Neural crest cell (in vitro differentiated cells): ENCODE data around the gene CDK19. TPM values are rescaled to one million over a fixed set of nuclear protein-coding genes. Genes with fewer than 3 reads are reported as not detected.
"Not testable (repeated sequence)": the region's sequence is repeated elsewhere in the genome, so short reads cannot be mapped to it uniquely, and the experiment has no call there.

Experiments
- DNase-seq: peaks from one replicate; pipeline ENCODE4 v3.0.0; 2021; ENCODE audit warnings: low read depth, mixed read lengths, low spot score
- H3K27ac Mint-ChIP-seq: one replicate; pipeline ENCODE4 v1.8.0; 2021; ENCODE audit warnings: mild to moderate bottlenecking, mixed read lengths; ENCODE audit not compliant: unreplicated experiment
- H3K27me3 Mint-ChIP-seq: 2 replicates; pipeline ENCODE4 v1.8.0; 2021; ENCODE audit warnings: low read depth, mild to moderate bottlenecking, mixed read lengths
- H3K36me3 Mint-ChIP-seq: 2 replicates; pipeline ENCODE4 v1.8.0; 2021; ENCODE audit warnings: low read depth, mild to moderate bottlenecking, mixed read lengths
- H3K4me1 Mint-ChIP-seq: 2 replicates; pipeline ENCODE4 v1.8.0; 2021; ENCODE audit warnings: mixed read lengths
- H3K4me3 Mint-ChIP-seq: one replicate; pipeline ENCODE4 v1.8.0; 2021; ENCODE audit warnings: mild to moderate bottlenecking, mixed read lengths
- H3K9me3 Mint-ChIP-seq: 2 replicates; pipeline ENCODE4 v1.8.0; 2021; ENCODE audit warnings: mixed read lengths
- total RNA-seq: library from RNA; stranded (reverse); gene quantifications from 2 replicates; pipeline ENCODE4 v1.2.1, GENCODE V29; 2021
- TF ChIP-seq, protein P1 (sequence below): fragments of 200-600 bp; sonication (generic); conservative IDR thresholded peaks from 2 replicates; pipeline ENCODE4 v1.5.0; 2021; ENCODE audit warnings: antibody characterized with exemption, mild to moderate bottlenecking

Gene CDK19
- total RNA-seq, 1 donor from 2014 or later = 24.4 TPM

DNA sequence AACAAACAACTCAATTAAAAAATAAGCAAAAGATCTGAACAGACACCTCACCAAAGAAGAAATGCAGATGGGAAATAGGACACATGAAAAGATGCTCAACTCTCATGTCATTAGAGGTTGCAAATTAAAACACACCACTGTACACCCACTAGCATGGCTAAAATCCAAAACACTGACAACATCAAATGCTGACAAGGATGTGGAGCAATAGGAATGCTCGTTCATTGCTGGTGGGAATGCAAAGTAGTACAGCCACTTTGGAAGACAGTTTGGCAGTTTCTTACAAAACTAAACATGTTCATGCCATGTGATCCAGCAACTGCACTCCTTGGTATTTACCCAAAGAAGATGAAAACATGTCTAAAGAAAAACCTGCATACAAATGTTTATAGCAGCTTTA is 47.2 kb downstream of the CDK19 start:
- TF ChIP-seq, protein P1, sequence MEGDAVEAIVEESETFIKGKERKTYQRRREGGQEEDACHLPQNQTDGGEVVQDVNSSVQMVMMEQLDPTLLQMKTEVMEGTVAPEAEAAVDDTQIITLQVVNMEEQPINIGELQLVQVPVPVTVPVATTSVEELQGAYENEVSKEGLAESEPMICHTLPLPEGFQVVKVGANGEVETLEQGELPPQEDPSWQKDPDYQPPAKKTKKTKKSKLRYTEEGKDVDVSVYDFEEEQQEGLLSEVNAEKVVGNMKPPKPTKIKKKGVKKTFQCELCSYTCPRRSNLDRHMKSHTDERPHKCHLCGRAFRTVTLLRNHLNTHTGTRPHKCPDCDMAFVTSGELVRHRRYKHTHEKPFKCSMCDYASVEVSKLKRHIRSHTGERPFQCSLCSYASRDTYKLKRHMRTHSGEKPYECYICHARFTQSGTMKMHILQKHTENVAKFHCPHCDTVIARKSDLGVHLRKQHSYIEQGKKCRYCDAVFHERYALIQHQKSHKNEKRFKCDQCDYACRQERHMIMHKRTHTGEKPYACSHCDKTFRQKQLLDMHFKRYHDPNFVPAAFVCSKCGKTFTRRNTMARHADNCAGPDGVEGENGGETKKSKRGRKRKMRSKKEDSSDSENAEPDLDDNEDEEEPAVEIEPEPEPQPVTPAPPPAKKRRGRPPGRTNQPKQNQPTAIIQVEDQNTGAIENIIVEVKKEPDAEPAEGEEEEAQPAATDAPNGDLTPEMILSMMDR = no peak
- Mint-ChIP-seq H3K4me1 (no peaks in the 10 kb centered on the region), H3K36me3 (peaks cover 35% of the 10 kb centered on the region), H3K27me3 (no peaks in the 10 kb centered on the region), H3K27ac (no peak overlapping the region), H3K4me3 (no peak overlapping the region), H3K9me3 (peaks cover 12% of the 10 kb centered on the region)
- DNase-seq = no peak

DNA sequence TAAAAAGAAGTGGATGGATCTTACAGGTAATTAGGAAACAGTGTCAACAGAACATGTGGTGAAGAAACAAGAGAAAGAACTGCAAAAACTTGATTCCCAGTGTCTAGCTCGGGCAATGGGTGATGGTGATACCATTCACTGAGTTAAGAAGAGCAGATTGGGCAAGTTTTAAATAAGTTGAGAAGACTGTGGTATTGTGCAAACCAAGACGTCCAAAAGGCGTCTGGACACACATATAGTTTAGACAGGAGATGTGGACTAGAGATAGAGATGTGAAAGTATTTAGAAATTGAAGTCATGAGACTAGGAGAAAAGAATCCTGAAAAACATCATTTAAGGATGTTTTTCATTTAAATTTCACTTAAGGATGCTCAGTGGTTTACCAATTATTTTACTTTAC is 53.9 kb downstream of the CDK19 start:
- H3K9me3 Mint-ChIP-seq = peaks cover 4% of the 10 kb centered on the region
- TF ChIP-seq, protein P1 = no peak
- peaks cover 6% of the 10 kb centered on the region for H3K4me1 Mint-ChIP-seq
- no peaks in the 10 kb centered on the region for H3K27me3 Mint-ChIP-seq
- DNase-seq = no peak
- no peak overlapping the region for H3K4me3 Mint-ChIP-seq
- no peak overlapping the region for H3K27ac Mint-ChIP-seq
- H3K36me3 Mint-ChIP-seq = peaks cover 8% of the 10 kb centered on the region

DNA sequence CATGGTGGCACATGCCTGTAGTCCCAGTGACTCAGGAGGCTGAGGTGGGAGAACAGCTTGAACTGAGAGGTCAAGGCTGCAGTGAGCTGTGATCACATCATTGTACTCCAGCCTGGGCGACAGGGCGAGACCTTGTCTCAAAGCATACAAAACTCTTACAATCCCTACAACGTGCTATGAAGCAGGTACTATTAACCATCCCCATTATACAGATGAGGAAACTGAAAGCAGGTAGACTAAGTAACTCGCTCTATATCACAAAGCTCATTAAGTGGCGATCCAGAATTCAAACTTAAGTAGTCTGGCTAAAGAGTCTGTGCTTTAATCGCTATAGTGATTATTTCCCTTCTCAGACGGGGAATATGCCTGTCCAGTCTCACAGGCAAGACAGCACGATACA is 54.7 kb downstream of the CDK19 start:
- Mint-ChIP-seq H3K27me3 (no peaks in the 10 kb centered on the region), H3K36me3 (peaks cover 5% of the 10 kb centered on the region), H3K4me3 (no peak overlapping the region), H3K9me3 (peaks cover 4% of the 10 kb centered on the region), H3K27ac (no peak overlapping the region), H3K4me1 (peaks cover 6% of the 10 kb centered on the region)
- DNase-seq = no peak
- TF ChIP-seq, protein P1 = no peak

DNA sequence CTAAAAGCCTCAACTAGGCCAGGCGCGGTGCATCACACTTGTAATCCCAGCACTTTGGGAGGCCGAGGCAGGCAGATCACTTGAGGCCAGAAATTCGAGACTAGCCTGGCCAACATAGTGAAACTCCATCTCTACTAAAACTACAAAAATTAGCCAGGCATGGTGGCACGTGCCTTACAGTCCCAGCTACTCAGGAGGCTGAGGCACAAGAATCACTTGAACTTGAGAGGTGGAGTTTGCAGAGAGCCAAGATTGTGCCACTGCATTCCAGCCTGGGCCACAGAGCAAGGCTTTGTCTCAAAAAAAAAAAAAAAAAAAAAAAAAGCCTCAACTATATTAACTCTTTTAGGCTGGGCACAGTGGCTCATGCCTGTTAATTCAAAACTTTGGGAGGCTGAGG is 55.2 kb downstream of the CDK19 start:
- not testable (repeated sequence) for H3K27ac Mint-ChIP-seq, H3K27me3 Mint-ChIP-seq

DNA sequence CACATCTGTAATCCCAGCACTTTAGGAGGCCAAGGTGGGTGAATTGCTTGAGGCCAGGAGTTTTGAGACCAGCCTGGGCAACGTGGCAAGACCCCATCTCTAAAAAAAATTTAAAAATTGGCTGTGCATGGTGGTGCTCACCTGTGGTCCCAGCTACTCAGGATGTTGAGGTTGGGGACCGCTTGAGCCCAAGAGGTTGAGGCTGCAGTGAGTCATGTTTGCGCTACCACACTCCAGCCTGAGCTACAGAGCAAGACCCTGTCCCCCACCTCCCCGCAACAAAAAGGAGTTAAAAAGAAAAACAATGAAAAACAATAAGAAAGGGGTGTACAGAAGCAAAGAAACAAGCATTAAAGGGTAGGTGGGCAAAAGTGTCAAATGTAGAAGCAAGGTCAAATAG is 57.3 kb downstream of the CDK19 start:
- TF ChIP-seq, protein P1 = no peak
- no peaks in the 10 kb centered on the region for H3K9me3 Mint-ChIP-seq
- peaks cover 6% of the 10 kb centered on the region for H3K4me1 Mint-ChIP-seq
- DNase-seq = no peak
- no peaks in the 10 kb centered on the region for H3K27me3 Mint-ChIP-seq
- H3K4me3 Mint-ChIP-seq = no peak overlapping the region
- no peaks in the 10 kb centered on the region for H3K36me3 Mint-ChIP-seq
- no peak overlapping the region for H3K27ac Mint-ChIP-seq

More for the DNA sequence above, 55.2 kb downstream of the CDK19 start:
- not testable (repeated sequence) for H3K4me1 Mint-ChIP-seq, H3K9me3 Mint-ChIP-seq, H3K4me3 Mint-ChIP-seq, H3K36me3 Mint-ChIP-seq, DNase-seq

DNA sequence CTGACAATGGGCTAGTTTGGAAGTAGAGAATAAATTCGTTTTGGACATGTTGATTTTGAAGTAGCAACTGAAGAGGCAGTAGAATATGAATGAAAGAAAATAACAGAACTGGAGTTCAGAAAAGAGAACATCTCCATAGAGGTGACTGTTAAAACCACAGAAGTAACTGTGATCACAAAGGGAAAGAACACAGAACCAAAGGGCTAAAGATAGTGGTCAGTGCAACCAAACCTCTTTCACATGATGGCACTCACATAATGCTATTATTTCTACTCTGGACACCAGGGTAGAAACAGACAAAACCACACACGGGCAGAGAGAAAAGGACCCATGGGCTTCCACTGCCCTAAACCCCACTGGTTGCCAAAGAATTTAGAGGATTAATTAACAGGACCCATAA is 58.5 kb downstream of the CDK19 start:
- H3K36me3 Mint-ChIP-seq = no peaks in the 10 kb centered on the region
- no peaks in the 10 kb centered on the region for H3K27me3 Mint-ChIP-seq
- H3K4me1 Mint-ChIP-seq = peaks cover under 1% of the 10 kb centered on the region
- no peak for DNase-seq
- TF ChIP-seq, protein P1 = no peak
- no peak overlapping the region for H3K27ac Mint-ChIP-seq
- no peak overlapping the region for H3K4me3 Mint-ChIP-seq
- H3K9me3 Mint-ChIP-seq = no peaks in the 10 kb centered on the region
